A549 (cell line): Measurements from ENCODE around the gene PRUNE2. TPM values are rescaled to one million over a fixed set of nuclear protein-coding genes. Genes with fewer than 3 reads are reported as not detected.

Source experiments
- ATAC-seq, 2 experiments: fragments of 200-7000 bp in 1 of 2; fragments of >200 bp in 1 of 2; cut with Nextera tagmentation in 1 of 2; cut with Tn5 transposase in 1 of 2; 3 replicates each; pipeline versions ENCODE4 v1.8.0 to v1.9.1; 2018 to 2020; ENCODE audit warnings: mild to moderate bottlenecking in 1 of 2, moderate library complexity in 1 of 2
- CTCF ChIA-PET: fragments of 300-600 bp; sonication (Branson Sonifier 250); formaldehyde crosslinking; extraction: SDS; loops from one replicate; lab custom pipeline; 2021; ENCODE audit warnings: antibody characterized with exemption, inconsistent platforms; lab: Yijun Ruan, JAX
- POLR2A ChIA-PET: fragments of 350-600 bp; formaldehyde crosslinking; extraction: SDS; loops from one replicate; lab custom pipeline; 2021; ENCODE audit warnings: antibody characterized with exemption, inconsistent platforms; lab: Yijun Ruan, JAX
- DNase-seq, 2 experiments: peaks; one replicate each; pipeline versions ENCODE4 v3.0.0 to v3.0.0-alpha.2; 2011 to 2016; ENCODE audit warnings: low read depth in 1 of 2, low spot score in 1 of 2
- FAIRE-seq: peaks from 2 replicates; lab custom pipeline; 2011; peaks lifted over from hg19 to GRCh38; lab: Jason Lieb, UNC
- H3K27ac ChIP-seq, 2 experiments: fragments of >200 bp; sonication (Bioruptor Twin); formaldehyde crosslinking; 3 replicates each; pipeline ENCODE4 v1.5.1; 2016 to 2017
- H3K4me1 ChIP-seq: fragments of >200 bp; sonication (Bioruptor Twin); formaldehyde crosslinking; 3 replicates; pipeline ENCODE4 v1.6.1; 2016
- H3K4me2 ChIP-seq: fragments of >200 bp; sonication (Bioruptor Twin); formaldehyde crosslinking; 3 replicates; pipeline ENCODE4 v1.6.1; 2016
- H3K4me3 ChIP-seq: fragments of >200 bp; sonication (Bioruptor Twin); formaldehyde crosslinking; 3 replicates; pipeline ENCODE4 v1.5.1; 2016
- H3K9me3 ChIP-seq: fragments of >200 bp; sonication (Bioruptor Twin); formaldehyde crosslinking; 3 replicates; pipeline ENCODE4 v1.6.1; 2016
- CBX8 ChIP-seq: fragments of 200-600 bp; sonication (generic); IDR thresholded peaks from 2 replicates; pipeline ENCODE4 v1.6.1; 2016
- FOSL2 ChIP-seq, 2 experiments: fragments of 450-650 bp in 1 of 2; fragments of >200 bp in 1 of 2; sonication (Bioruptor Twin) in 1 of 2; formaldehyde crosslinking; IDR thresholded peaks; 2 replicates each; pipeline versions ENCODE4 v1.5.0 to v1.6.1; 2016 to 2020; ENCODE audit warnings: mild to moderate bottlenecking in 1 of 2, moderate library complexity in 1 of 2
- HDAC2 ChIP-seq: fragments of 200-600 bp; sonication (generic); IDR thresholded peaks from 2 replicates; pipeline ENCODE4 v1.6.1; 2016
- HOXB5 ChIP-seq: fragments of 250-450 bp; sonication (Bioruptor Pico); IDR thresholded peaks from 2 replicates; pipeline ENCODE4 v1.5.0; 2020; ENCODE audit warnings: mild to moderate bottlenecking, moderate library complexity
- MAFK ChIP-seq: fragments of 450-650 bp; IDR thresholded peaks from 2 replicates; pipeline ENCODE4 v1.6.1; 2014; ENCODE audit not compliant: partially characterized antibody
- MAZ ChIP-seq: fragments of 150-350 bp; IDR thresholded peaks from 2 replicates; pipeline ENCODE4 v1.6.1; 2014; ENCODE audit warnings: antibody characterized with exemption, low read depth, low read length, borderline replicate concordance
- NR3C1 ChIP-seq: fragments of >200 bp; sonication (Bioruptor Twin); formaldehyde crosslinking; IDR thresholded peaks from 3 replicates; pipeline ENCODE4 v1.6.1; 2017
- POLR2A ChIP-seq: IDR thresholded peaks from 2 replicates; pipeline ENCODE4 v1.6.1; 2012; ENCODE audit warnings: mild to moderate bottlenecking, low read length
- POLR2AphosphoS2 ChIP-seq: conservative IDR thresholded peaks from 2 replicates; pipeline ENCODE4 v1.6.1; 2012; ENCODE audit warnings: low read length, improper control_type of control experiment, inconsistent platforms
- RFX5 ChIP-seq: fragments of 450-650 bp; IDR thresholded peaks from 2 replicates; pipeline ENCODE4 v1.7.1; 2014; ENCODE audit warnings: antibody characterized with exemption, mild to moderate bottlenecking, moderate library complexity
- SMC3 ChIP-seq: fragments of >200 bp; sonication (Bioruptor Twin); formaldehyde crosslinking; IDR thresholded peaks from 3 replicates; pipeline ENCODE4 v1.6.1; 2018; ENCODE audit warnings: inconsistent platforms
- TFCP2L1 ChIP-seq: fragments of 250-450 bp; sonication (Bioruptor Pico); IDR thresholded peaks from 2 replicates; pipeline ENCODE4 v1.5.0; 2021; ENCODE audit warnings: mild to moderate bottlenecking
- TP53 ChIP-seq: fragments of 250-450 bp; sonication (Bioruptor Pico); IDR thresholded peaks from 2 replicates; pipeline ENCODE4 v1.5.0; 2021; ENCODE audit warnings: mild to moderate bottlenecking, moderate library complexity
- ZSCAN20 ChIP-seq: fragments of 250-450 bp; sonication (Bioruptor Pico); IDR thresholded peaks from 2 replicates; pipeline ENCODE4 v1.8.0; 2022; ENCODE audit warnings: mild to moderate bottlenecking, moderate library complexity
- WGBS: methylation state at CpG from one replicate; pipeline ENCODE4 v1.1.6; 2017; ENCODE audit errors: missing lambda C conversion rate; 5-methylcytosine and 5-hydroxymethylcytosine counted together
- polyA plus RNA-seq, 4 experiments: library from polyadenylated mRNA; depleted of rRNA in 3 of 4; stranded (reverse); fragments of >200 nt; fragmentation: RNase III in 1 of 4; extraction: RNeasy Plus Mini Kit Qiagen cat#74134 plus additional on column Dnase treatment in 1 of 4; gene quantifications; 2 replicates in 3 of 4; 3 replicates in 1 of 4; pipeline ENCODE4 v1.2.3, GENCODE V29; 2011 to 2017
- TF ChIP-seq, protein P1 (sequence below): fragments of 200-600 bp; sonication (generic); IDR thresholded peaks from 2 replicates; pipeline ENCODE4 v1.6.1; 2016; ENCODE audit warnings: antibody characterized with exemption, mild to moderate bottlenecking, moderate library complexity
- TF ChIP-seq, protein P2 (sequence below): fragments of >200 bp; sonication (Bioruptor Twin); formaldehyde crosslinking; IDR thresholded peaks from 3 replicates; pipeline ENCODE4 v1.6.1; 2016

Gene PRUNE2
- polyA plus RNA-seq, 2 of the 4 experiments (the other 2 are of a cell fraction): 0.04 TPM; not detected in 1

DNA sequence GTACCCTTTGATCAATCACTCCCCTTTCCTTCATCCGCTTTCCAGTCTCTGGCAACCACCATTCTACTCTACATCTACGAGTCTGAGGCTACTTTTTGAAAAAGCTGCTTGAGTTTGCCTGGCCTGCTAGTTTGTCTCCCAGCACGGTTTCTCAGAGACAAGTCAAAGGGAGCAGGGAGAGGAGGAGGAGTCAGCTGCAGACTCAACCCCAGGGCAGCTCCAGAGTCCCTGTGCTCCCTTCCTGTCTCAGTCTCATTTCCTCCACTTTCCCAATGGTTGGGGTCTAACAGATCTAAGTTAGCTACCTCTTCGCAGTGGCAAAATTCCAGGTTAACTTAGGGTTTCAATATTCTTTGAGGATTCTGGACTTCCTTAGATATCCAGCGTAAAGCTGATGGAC is 221.7 kb downstream of the PRUNE2 start:
- Histone ChIP-seq H3K4me2 (no peak overlapping the region), H3K4me1 (no peaks in the 10 kb centered on the region), H3K27ac (no peak overlapping the region), H3K9me3 (peaks cover 6% of the 10 kb centered on the region; the same call in 2 of the 3 replicates), H3K4me3 (no peak overlapping the region)
- TF ChIP-seq NR3C1 (no peak), MAZ (no peak), POLR2AphosphoS2 (no peak), RFX5 (no peak), TP53 (no peak)
- TF ChIP-seq, protein P1, sequence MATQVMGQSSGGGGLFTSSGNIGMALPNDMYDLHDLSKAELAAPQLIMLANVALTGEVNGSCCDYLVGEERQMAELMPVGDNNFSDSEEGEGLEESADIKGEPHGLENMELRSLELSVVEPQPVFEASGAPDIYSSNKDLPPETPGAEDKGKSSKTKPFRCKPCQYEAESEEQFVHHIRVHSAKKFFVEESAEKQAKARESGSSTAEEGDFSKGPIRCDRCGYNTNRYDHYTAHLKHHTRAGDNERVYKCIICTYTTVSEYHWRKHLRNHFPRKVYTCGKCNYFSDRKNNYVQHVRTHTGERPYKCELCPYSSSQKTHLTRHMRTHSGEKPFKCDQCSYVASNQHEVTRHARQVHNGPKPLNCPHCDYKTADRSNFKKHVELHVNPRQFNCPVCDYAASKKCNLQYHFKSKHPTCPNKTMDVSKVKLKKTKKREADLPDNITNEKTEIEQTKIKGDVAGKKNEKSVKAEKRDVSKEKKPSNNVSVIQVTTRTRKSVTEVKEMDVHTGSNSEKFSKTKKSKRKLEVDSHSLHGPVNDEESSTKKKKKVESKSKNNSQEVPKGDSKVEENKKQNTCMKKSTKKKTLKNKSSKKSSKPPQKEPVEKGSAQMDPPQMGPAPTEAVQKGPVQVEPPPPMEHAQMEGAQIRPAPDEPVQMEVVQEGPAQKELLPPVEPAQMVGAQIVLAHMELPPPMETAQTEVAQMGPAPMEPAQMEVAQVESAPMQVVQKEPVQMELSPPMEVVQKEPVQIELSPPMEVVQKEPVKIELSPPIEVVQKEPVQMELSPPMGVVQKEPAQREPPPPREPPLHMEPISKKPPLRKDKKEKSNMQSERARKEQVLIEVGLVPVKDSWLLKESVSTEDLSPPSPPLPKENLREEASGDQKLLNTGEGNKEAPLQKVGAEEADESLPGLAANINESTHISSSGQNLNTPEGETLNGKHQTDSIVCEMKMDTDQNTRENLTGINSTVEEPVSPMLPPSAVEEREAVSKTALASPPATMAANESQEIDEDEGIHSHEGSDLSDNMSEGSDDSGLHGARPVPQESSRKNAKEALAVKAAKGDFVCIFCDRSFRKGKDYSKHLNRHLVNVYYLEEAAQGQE: no peak
- POLR2A ChIA-PET: no interaction called here
- ATAC-seq (no peak), FAIRE-seq (no peak), DNase-seq (no peak)
- CTCF ChIA-PET: interaction anchor here (0.9 to 3.0 kb wide), 3 partner anchors 19 to 236 kb away, joined by 3 to 12 read pairs (median 5); no protein-coding TSS in a partner anchor
- 42% methylated on average over 5 of the region's 5 CpGs for WGBS

DNA sequence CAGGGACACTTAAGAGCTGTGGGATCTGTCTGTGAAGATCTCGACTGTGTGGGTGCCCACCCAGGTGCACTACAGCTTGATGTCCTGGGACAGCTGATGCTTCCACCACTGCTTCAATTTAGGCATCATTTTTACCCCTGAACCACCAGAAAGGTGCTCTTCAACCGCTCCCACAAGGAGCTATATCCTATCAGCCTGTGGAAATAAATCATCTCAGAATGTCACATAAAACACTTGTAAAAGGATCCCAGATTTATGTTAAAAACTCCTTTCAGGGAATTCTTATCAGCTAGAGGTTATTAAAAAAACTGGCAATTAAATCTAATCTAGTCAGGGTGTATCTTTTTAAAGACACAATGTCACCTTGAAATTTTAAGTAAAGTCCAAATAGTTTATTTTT is 224.4 kb downstream of the PRUNE2 start:
- ATAC-seq (no peak), FAIRE-seq (no peak)
- Histone ChIP-seq H3K4me1 (0 out of 3 replicates have a peak, but pooled peaks cover 3% of the 10 kb centered on the region), H3K4me3 (no peak overlapping the region), H3K4me2 (no peak overlapping the region), H3K9me3 (peaks cover 6% of the 10 kb centered on the region; the same call in 2 of the 3 replicates)
- 11% methylated on average over 2 of the region's 2 CpGs for WGBS
- ChIA-PET POLR2A (no interaction called here), CTCF (interaction anchor here (0.6 to 1.6 kb wide), 4 partner anchors 14 to 234 kb away, joined by 3 to 4 read pairs (median 3); no protein-coding TSS in a partner anchor)
- TF ChIP-seq, protein P1: no peak
- TF ChIP-seq SMC3 (no peak), TFCP2L1 (CRISPR knock-in tag) (no peak), POLR2A (no peak), HOXB5 (no peak), HDAC2 (no peak), MAFK (no peak), FOSL2 (IDR thresholded peaks at IDR 0.05) (no peak), FOSL2 (CRISPR knock-in tag; IDR thresholded peaks at IDR 0.05) (no peak), NR3C1 (no peak), CBX8 (no peak), ZSCAN20 (no peak)
- TF ChIP-seq, protein P2, sequence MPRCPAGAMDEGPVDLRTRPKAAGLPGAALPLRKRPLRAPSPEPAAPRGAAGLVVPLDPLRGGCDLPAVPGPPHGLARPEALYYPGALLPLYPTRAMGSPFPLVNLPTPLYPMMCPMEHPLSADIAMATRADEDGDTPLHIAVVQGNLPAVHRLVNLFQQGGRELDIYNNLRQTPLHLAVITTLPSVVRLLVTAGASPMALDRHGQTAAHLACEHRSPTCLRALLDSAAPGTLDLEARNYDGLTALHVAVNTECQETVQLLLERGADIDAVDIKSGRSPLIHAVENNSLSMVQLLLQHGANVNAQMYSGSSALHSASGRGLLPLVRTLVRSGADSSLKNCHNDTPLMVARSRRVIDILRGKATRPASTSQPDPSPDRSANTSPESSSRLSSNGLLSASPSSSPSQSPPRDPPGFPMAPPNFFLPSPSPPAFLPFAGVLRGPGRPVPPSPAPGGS: no peak
- TF ChIP-seq, all 56 proteins: peak for 0
- DNase-seq: no peak
- no peak overlapping the region for H3K27ac ChIP-seq
